A673 (cell line): ENCODE measurements around the gene SUMO1. TPM values are rescaled to one million over a fixed set of nuclear protein-coding genes. Genes with fewer than 3 reads are reported as not detected.

Experiments used
- BruUV-seq: library from RNA; stranded (reverse); fragments of 400-500 nt; replicated peaks from 2 replicates; lab custom pipeline; 2021; lab: Mats Ljungman, UMichigan
- CTCF ChIA-PET: fragments of 300-600 bp; sonication (Branson Sonifier 250); formaldehyde crosslinking; loops from one replicate; lab custom pipeline; 2022; ENCODE audit warnings: antibody characterized with exemption; lab: Charles Lee
- POLR2A ChIA-PET: fragments of 300-600 bp; sonication (Branson Sonifier 250); formaldehyde crosslinking; loops from one replicate; lab custom pipeline; 2022; ENCODE audit warnings: antibody characterized with exemption; ENCODE audit not compliant: low non-redundant PET; lab: Charles Lee
- DNase-seq: peaks from one replicate; pipeline ENCODE4 v3.0.0-alpha.2; 2015; ENCODE audit warnings: low spot score
- H3K27ac ChIP-seq: fragments of 200-600 bp; sonication (generic); 2 replicates; pipeline ENCODE4 v1.5.1; 2016; ENCODE audit warnings: mixed run types, low read depth, mild to moderate bottlenecking, mixed read lengths, antibody characterized with exemption, low read length; ENCODE audit not compliant: poor library complexity, severe bottlenecking
- H3K27me3 ChIP-seq: fragments of 200-600 bp; sonication (generic); replicated peaks from 2 replicates; pipeline ENCODE4 v1.6.1; 2017; ENCODE audit warnings: mixed run types, low read depth, mild to moderate bottlenecking, mixed read lengths, antibody characterized with exemption, low read length; ENCODE audit not compliant: insufficient read depth, poor library complexity
- H3K36me3 ChIP-seq: fragments of 200-600 bp; sonication (generic); 2 replicates; pipeline ENCODE4 v1.6.1; 2016; ENCODE audit warnings: mixed run types, mild to moderate bottlenecking, mixed read lengths, antibody characterized with exemption, low read length; ENCODE audit not compliant: insufficient read depth, poor library complexity, severe bottlenecking
- H3K4me1 ChIP-seq: fragments of 200-600 bp; sonication (generic); 2 replicates; pipeline ENCODE4 v1.6.1; 2017; ENCODE audit warnings: mixed run types, mild to moderate bottlenecking, mixed read lengths, antibody characterized with exemption, low read length; ENCODE audit not compliant: insufficient read depth, poor library complexity, severe bottlenecking
- H3K4me3 ChIP-seq: fragments of 200-600 bp; sonication (generic); 2 replicates; pipeline ENCODE4 v1.5.1; 2016; ENCODE audit warnings: low read depth, mixed run types, mild to moderate bottlenecking, mixed read lengths, low read length; ENCODE audit not compliant: poor library complexity, severe bottlenecking
- H3K9me3 ChIP-seq: fragments of 200-600 bp; sonication (generic); 2 replicates; pipeline ENCODE4 v1.6.1; 2016; ENCODE audit warnings: mixed run types, low read depth, mild to moderate bottlenecking, mixed read lengths, antibody characterized with exemption, low read length; ENCODE audit not compliant: poor library complexity, severe bottlenecking
- CTCF ChIP-seq: fragments of 300-800, 200-600 bp; sonication (generic); conservative IDR thresholded peaks from 2 replicates; pipeline ENCODE4 v1.5.1; 2017; ENCODE audit warnings: low read depth, mild to moderate bottlenecking, antibody characterized with exemption, low read length, moderate library complexity, mixed read lengths
- EZH2 ChIP-seq: fragments of 200-600 bp; sonication (generic); IDR thresholded peaks from 2 replicates; pipeline ENCODE4 v1.6.1; 2017; ENCODE audit warnings: borderline replicate concordance, low read depth, mild to moderate bottlenecking, mixed read lengths, antibody characterized with exemption, low read length; ENCODE audit not compliant: poor library complexity, severe bottlenecking
- intact Hi-C: fragments of 100-400 bp; cut with micrococcal nuclease; formaldehyde crosslinking; loops from one replicate; pipeline ENCODE4 v1.10.0; 2022; ENCODE audit not compliant: unreplicated experiment
- total RNA-seq: library from RNA; stranded (reverse); gene quantifications from 2 replicates; pipeline ENCODE4 v1.2.3, GENCODE V29; 2021

The SUMO1 gene
- total RNA-seq, 1 experiment from 2014 or later, result 166 TPM

- TF ChIP-seq EZH2 (no peak), CTCF (no peak)
- Histone ChIP-seq H3K4me1 (no peaks in the 10 kb centered on the region), H3K27ac (no peak overlapping the region), H3K4me3 (no peak overlapping the region), H3K27me3 (no peaks in the 10 kb centered on the region), H3K9me3 (no peaks in the 10 kb centered on the region), H3K36me3 (no peaks in the 10 kb centered on the region)
- no TSS peak for BruUV-seq
- ChIA-PET POLR2A (no interaction called here), CTCF (no interaction called here)
- intact Hi-C loops, result no loop called here
- no peak for DNase-seq
Measured at GRCh38 chr2:202193881-202194353, 44.5 kb downstream of the SUMO1 start.

GRCh38 chr2:202193305-202193704 is 45.1 kb downstream of the SUMO1 start:
- Histone ChIP-seq H3K36me3 (no peaks in the 10 kb centered on the region), H3K9me3 (no peaks in the 10 kb centered on the region), H3K27me3 (no peaks in the 10 kb centered on the region), H3K27ac (no peak overlapping the region), H3K4me3 (no peak overlapping the region), H3K4me1 (no peaks in the 10 kb centered on the region)
- TF ChIP-seq EZH2 (no peak), CTCF (no peak)
- CTCF ChIA-PET, result no interaction called here
- POLR2A ChIA-PET, result no interaction called here
- DNase-seq, result no peak
- BruUV-seq, result no TSS peak
- intact Hi-C loops, result no loop called here

GRCh38 chr2:202187570-202187969 is 50.8 kb downstream of the SUMO1 start:
- no peak overlapping the region for H3K4me3 ChIP-seq
- H3K4me1 ChIP-seq, result peaks cover 11% of the 10 kb centered on the region
- CTCF ChIA-PET, result no interaction called here
- TF ChIP-seq CTCF (no peak), EZH2 (no peak)
- H3K27ac ChIP-seq, result no peak overlapping the region
- intact Hi-C loops, result no loop called here
- no peaks in the 10 kb centered on the region for H3K9me3 ChIP-seq
- POLR2A ChIA-PET, result no interaction called here
- H3K27me3 ChIP-seq, result no peaks in the 10 kb centered on the region
- no TSS peak for BruUV-seq
- no peak for DNase-seq
- no peaks in the 10 kb centered on the region for H3K36me3 ChIP-seq
